ENCODE measurements around the gene IP6K1.

The IP6K1 gene

DNA sequence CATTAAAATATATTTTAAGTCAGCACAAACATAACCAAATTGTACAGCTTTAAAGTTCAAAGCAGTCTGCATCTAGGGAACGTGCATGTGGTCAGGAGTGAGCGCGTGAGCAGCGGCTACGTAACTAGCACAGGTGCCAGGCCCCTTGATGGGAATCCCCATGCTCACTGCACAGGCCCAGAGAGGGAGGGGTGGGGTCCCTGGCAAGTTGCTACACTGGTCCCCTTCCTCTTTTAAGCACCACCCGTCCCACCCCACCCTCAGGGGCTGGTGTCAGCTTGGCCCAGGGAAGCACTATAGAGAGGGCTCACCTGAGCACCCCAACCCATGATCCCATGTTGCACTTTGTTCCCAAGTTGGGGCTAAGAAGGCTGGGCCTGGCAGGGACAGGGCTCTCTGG lies 61.8 kb downstream of the IP6K1 start:
- no peak for TF ChIP-seq EZH2phosphoT487 (IDR thresholded peaks at IDR 0.05; ENCODE audit: borderline replicate concordance)
- TF ChIP-seq, protein P1, sequence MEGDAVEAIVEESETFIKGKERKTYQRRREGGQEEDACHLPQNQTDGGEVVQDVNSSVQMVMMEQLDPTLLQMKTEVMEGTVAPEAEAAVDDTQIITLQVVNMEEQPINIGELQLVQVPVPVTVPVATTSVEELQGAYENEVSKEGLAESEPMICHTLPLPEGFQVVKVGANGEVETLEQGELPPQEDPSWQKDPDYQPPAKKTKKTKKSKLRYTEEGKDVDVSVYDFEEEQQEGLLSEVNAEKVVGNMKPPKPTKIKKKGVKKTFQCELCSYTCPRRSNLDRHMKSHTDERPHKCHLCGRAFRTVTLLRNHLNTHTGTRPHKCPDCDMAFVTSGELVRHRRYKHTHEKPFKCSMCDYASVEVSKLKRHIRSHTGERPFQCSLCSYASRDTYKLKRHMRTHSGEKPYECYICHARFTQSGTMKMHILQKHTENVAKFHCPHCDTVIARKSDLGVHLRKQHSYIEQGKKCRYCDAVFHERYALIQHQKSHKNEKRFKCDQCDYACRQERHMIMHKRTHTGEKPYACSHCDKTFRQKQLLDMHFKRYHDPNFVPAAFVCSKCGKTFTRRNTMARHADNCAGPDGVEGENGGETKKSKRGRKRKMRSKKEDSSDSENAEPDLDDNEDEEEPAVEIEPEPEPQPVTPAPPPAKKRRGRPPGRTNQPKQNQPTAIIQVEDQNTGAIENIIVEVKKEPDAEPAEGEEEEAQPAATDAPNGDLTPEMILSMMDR (conservative IDR thresholded peaks at IDR 0.05; ENCODE audit: low read length): no peak
- Histone ChIP-seq H3K79me2 (ENCODE audit: insufficient read depth, low read length) (peaks cover 19% of the 10 kb centered on the region), H3K9ac (ENCODE audit: low read depth, low read length, poor library complexity, severe bottlenecking) (peak overlapping the region; percentile 95), H3F3A (ENCODE audit: low read depth) (no peaks in the 10 kb centered on the region), H4K20me1 (ENCODE audit: insufficient read depth, low read length, poor library complexity, severe bottlenecking) (peaks cover 14% of the 10 kb centered on the region), H3K9me3 (ENCODE audit: insufficient read depth, low read depth, low read length) (no peaks in the 10 kb centered on the region), H3K27me3 (ENCODE audit: insufficient read depth, low read length, poor library complexity, severe bottlenecking) (no peaks in the 10 kb centered on the region), H3K4me3 (ENCODE audit: low read length, poor library complexity, severe bottlenecking) (peak overlapping the region; percentile 89), H3K4me2 (ENCODE audit: low read depth, low read length, poor library complexity, severe bottlenecking) (peak overlapping the region; percentile 95), H3K9me2 (replicated peaks; ENCODE audit: low read depth, low read length) (no peaks in the 10 kb centered on the region), H2AFZ (ENCODE audit: low read length) (peak overlapping the region; percentile 95), H3K36me3 (ENCODE audit: insufficient read depth, low read length) (peaks cover 27% of the 10 kb centered on the region; the same call in 1 of the 2 replicates), H3K4me1 (ENCODE audit: insufficient read depth, low read length, poor library complexity, severe bottlenecking) (peaks cover 17% of the 10 kb centered on the region)

DNA sequence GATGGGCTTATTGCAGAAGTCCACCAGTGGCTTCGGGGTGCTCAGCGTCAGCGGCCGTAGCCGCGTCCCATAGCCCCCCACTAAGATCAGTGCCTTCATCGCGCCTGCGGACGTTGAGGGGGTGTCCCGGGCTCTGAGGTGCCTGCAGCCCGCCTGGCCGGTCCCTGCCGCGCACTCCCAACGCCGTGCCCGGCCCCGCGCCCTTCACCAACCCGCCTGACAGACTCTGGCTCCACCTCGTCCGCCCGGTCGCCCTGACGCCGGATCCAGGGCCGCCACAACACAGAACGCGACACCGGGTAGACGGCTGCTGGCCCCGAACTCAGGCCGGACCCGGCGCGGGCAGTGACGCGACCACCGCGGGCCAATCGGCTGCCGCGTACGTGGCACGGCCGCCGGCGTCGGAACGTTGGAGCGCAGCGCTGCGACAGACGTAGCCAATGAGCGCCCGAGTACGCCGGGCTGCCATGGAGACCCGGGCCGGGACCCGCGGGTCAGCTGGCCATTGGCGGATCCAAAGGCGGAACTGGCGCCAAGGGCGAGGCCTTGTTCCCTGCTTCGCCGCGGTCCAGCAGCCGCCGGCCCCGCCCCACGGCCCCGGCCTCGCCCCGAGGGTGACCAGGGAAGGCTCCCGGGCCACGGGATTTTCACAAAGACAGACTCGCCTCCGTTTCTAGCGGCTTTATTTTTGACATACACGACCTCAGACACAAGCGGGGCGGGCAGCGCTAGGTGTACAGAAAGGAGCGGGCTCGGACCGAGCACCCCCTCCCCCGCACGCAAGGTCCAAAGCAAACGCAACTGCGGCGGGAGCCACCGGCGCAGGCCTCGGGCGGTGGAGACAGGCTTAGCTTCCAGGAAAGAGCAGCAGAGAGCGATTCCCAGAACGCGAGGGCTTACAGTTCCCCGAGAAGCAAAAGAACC lies 62.5 kb downstream of the IP6K1 start, which contains the start of gene GMPPB:
Gene GMPPB, minus strand, starts transcription at position 324 of the 924 bp plus-strand sequence. Its CDS starts 225 bp downstream, at position 99.
- peak within 1 kb of the TSS; percentile 95 for H3K4me2 ChIP-seq (ENCODE audit: low read depth, low read length, poor library complexity, severe bottlenecking)
- no peaks in the 10 kb centered on the region for H3F3A ChIP-seq (ENCODE audit: low read depth)
- H2AFZ ChIP-seq (ENCODE audit: low read length): peak within 1 kb of the TSS; percentile 95
- no peaks in the 10 kb centered on the region for H3K9me2 ChIP-seq (replicated peaks; ENCODE audit: low read depth, low read length)
- peaks cover 14% of the 10 kb centered on the region for H4K20me1 ChIP-seq (ENCODE audit: insufficient read depth, low read length, poor library complexity, severe bottlenecking)
- no peaks in the 10 kb centered on the region for H3K27me3 ChIP-seq (ENCODE audit: insufficient read depth, low read length, poor library complexity, severe bottlenecking)
- peak within 1 kb of the TSS; percentile 89 for H3K4me3 ChIP-seq (ENCODE audit: low read length, poor library complexity, severe bottlenecking)
- peaks cover 17% of the 10 kb centered on the region for H3K4me1 ChIP-seq (ENCODE audit: insufficient read depth, low read length, poor library complexity, severe bottlenecking)
- peak within 1 kb of the TSS; percentile 95 for H3K9ac ChIP-seq (ENCODE audit: low read depth, low read length, poor library complexity, severe bottlenecking)
- H3K79me2 ChIP-seq (ENCODE audit: insufficient read depth, low read length): peaks cover 19% of the 10 kb centered on the region
- H3K36me3 ChIP-seq (ENCODE audit: insufficient read depth, low read length): peaks cover 27% of the 10 kb centered on the region; the same call in 1 of the 2 replicates
- TF ChIP-seq, protein P1 (conservative IDR thresholded peaks at IDR 0.05; ENCODE audit: low read length): no peak
- no peak for TF ChIP-seq EZH2phosphoT487 (IDR thresholded peaks at IDR 0.05; ENCODE audit: borderline replicate concordance)
- no peaks in the 10 kb centered on the region for H3K9me3 ChIP-seq (ENCODE audit: insufficient read depth, low read depth, low read length)

DNA sequence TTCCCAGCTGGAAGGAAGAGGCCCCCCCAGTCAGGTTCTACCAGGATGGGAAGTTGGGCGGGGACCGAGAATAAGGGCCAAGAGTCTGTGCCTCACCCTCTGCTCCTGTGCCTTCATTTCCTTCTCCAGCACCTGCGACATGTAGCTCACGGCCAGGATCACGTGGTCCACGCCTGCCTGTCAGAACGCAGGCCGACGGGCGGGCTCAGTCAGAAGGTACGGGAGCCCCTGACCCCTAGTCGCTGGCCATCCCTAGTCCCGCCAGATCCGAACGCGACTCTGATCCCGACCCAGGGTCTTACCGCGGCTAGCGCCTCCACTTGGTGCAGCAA lies 63.1 kb downstream of the IP6K1 start:
- peaks cover 14% of the 10 kb centered on the region for H4K20me1 ChIP-seq (ENCODE audit: insufficient read depth, low read length, poor library complexity, severe bottlenecking)
- H3K79me2 ChIP-seq (ENCODE audit: insufficient read depth, low read length): peaks cover 19% of the 10 kb centered on the region
- H3K4me2 ChIP-seq (ENCODE audit: low read depth, low read length, poor library complexity, severe bottlenecking): peak overlapping the region; percentile 88
- no peaks in the 10 kb centered on the region for H3F3A ChIP-seq (ENCODE audit: low read depth)
- H3K9me3 ChIP-seq (ENCODE audit: insufficient read depth, low read depth, low read length): no peaks in the 10 kb centered on the region
- peak overlapping the region; percentile 95 for H3K9ac ChIP-seq (ENCODE audit: low read depth, low read length, poor library complexity, severe bottlenecking)
- H3K4me3 ChIP-seq (ENCODE audit: low read length, poor library complexity, severe bottlenecking): peak overlapping the region; percentile 89
- no peaks in the 10 kb centered on the region for H3K9me2 ChIP-seq (replicated peaks; ENCODE audit: low read depth, low read length)
- peaks cover 27% of the 10 kb centered on the region; the same call in 1 of the 2 replicates for H3K36me3 ChIP-seq (ENCODE audit: insufficient read depth, low read length)
- peaks cover 17% of the 10 kb centered on the region for H3K4me1 ChIP-seq (ENCODE audit: insufficient read depth, low read length, poor library complexity, severe bottlenecking)
- TF ChIP-seq, protein P1 (conservative IDR thresholded peaks at IDR 0.05; ENCODE audit: low read length): no peak
- no peak for TF ChIP-seq EZH2phosphoT487 (IDR thresholded peaks at IDR 0.05; ENCODE audit: borderline replicate concordance)
- H3K27me3 ChIP-seq (ENCODE audit: insufficient read depth, low read length, poor library complexity, severe bottlenecking): no peaks in the 10 kb centered on the region
- H2AFZ ChIP-seq (ENCODE audit: low read length): 0 out of 2 replicates have a peak overlapping the region, but pooled peaks have one; percentile 69

Data from Loucy (cell line).